ENCODE measurements around the gene TFAP2E. TPM values are rescaled to one million over a fixed set of nuclear protein-coding genes. Genes with fewer than 3 reads are reported as not detected.

TFAP2E gene
- total RNA-seq, 1 experiment from 2014 or later: 3.2 TPM

DNA sequence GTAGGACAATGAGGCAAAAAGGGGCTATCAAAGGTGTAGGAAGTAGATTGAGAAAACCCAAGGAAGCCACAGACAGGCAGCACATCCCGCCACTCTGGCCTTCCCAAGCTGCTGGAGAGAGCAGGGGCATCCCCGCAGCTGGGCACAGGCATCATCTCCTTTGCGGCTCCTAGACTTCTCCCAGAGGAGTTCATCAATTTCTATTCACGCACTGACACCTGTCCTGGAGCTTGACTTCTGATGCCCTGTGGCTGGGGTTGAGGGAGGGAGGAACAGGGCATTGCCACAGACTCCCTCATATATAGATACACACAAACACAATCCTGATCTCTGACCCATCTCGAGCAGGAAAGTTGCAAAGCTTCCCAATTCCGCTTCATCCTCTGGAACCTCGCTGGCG lies 1.9 kb upstream of the TFAP2E start:
- intact Hi-C loops (cut with micrococcal nuclease; ENCODE audit: unreplicated experiment): no loop called here
- TF ChIP-seq TCF7L2 (IDR thresholded peaks at IDR 0.05; ENCODE audit: low read depth, low read length) (no peak), POLR2AphosphoS5 (IDR thresholded peaks at IDR 0.05; ENCODE audit: low read depth, low read length) (no peak), SIN3A (IDR thresholded peaks at IDR 0.05; ENCODE audit: borderline replicate concordance, insufficient read depth, low read depth, low read length) (no peak)
- TF ChIP-seq, protein P1, sequence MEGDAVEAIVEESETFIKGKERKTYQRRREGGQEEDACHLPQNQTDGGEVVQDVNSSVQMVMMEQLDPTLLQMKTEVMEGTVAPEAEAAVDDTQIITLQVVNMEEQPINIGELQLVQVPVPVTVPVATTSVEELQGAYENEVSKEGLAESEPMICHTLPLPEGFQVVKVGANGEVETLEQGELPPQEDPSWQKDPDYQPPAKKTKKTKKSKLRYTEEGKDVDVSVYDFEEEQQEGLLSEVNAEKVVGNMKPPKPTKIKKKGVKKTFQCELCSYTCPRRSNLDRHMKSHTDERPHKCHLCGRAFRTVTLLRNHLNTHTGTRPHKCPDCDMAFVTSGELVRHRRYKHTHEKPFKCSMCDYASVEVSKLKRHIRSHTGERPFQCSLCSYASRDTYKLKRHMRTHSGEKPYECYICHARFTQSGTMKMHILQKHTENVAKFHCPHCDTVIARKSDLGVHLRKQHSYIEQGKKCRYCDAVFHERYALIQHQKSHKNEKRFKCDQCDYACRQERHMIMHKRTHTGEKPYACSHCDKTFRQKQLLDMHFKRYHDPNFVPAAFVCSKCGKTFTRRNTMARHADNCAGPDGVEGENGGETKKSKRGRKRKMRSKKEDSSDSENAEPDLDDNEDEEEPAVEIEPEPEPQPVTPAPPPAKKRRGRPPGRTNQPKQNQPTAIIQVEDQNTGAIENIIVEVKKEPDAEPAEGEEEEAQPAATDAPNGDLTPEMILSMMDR (IDR thresholded peaks at IDR 0.05): no peak
- TF ChIP-seq, protein P2, sequence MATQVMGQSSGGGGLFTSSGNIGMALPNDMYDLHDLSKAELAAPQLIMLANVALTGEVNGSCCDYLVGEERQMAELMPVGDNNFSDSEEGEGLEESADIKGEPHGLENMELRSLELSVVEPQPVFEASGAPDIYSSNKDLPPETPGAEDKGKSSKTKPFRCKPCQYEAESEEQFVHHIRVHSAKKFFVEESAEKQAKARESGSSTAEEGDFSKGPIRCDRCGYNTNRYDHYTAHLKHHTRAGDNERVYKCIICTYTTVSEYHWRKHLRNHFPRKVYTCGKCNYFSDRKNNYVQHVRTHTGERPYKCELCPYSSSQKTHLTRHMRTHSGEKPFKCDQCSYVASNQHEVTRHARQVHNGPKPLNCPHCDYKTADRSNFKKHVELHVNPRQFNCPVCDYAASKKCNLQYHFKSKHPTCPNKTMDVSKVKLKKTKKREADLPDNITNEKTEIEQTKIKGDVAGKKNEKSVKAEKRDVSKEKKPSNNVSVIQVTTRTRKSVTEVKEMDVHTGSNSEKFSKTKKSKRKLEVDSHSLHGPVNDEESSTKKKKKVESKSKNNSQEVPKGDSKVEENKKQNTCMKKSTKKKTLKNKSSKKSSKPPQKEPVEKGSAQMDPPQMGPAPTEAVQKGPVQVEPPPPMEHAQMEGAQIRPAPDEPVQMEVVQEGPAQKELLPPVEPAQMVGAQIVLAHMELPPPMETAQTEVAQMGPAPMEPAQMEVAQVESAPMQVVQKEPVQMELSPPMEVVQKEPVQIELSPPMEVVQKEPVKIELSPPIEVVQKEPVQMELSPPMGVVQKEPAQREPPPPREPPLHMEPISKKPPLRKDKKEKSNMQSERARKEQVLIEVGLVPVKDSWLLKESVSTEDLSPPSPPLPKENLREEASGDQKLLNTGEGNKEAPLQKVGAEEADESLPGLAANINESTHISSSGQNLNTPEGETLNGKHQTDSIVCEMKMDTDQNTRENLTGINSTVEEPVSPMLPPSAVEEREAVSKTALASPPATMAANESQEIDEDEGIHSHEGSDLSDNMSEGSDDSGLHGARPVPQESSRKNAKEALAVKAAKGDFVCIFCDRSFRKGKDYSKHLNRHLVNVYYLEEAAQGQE (IDR thresholded peaks at IDR 0.05; ENCODE audit: insufficient read depth in 1 of 2, low read depth in 2 of 2, low read length in 1 of 2): no peak
- Histone ChIP-seq H3K27me3 (ENCODE audit: control insufficient read depth, insufficient read depth, low read length) (no peaks in the 10 kb centered on the region), H3K4me3 (ENCODE audit: low read depth in 2 of 2, low read length in 2 of 2) (no peak overlapping the region), H3K9me3 (ENCODE audit: control insufficient read depth, insufficient read depth, low read depth, low read length) (no peaks in the 10 kb centered on the region), H3K4me1 (ENCODE audit: control insufficient read depth, insufficient read depth, low read length) (peaks cover 4% of the 10 kb centered on the region), H3K27ac (ENCODE audit: low read length) (no peak overlapping the region), H3K36me3 (ENCODE audit: control insufficient read depth, insufficient read depth, low read length) (no peaks in the 10 kb centered on the region)
- ChIA-PET POLR2A (no interaction called here), CTCF (interaction anchor here (0.6 to 0.7 kb wide), 2 partner anchors 120 to 203 kb away, joined by 4 to 13 read pairs; no protein-coding TSS in a partner anchor)
- BruUV-seq (replicated peaks): no TSS peak
- in situ Hi-C loops (cut with HindIII; ENCODE audit: low pct_unique_long_range_greater_than_20kb, low sequenced_read_pairs): no loop called here
- ATAC-seq: no peak
- DNase-seq (ENCODE audit: low read depth, low spot score): no peak

DNA sequence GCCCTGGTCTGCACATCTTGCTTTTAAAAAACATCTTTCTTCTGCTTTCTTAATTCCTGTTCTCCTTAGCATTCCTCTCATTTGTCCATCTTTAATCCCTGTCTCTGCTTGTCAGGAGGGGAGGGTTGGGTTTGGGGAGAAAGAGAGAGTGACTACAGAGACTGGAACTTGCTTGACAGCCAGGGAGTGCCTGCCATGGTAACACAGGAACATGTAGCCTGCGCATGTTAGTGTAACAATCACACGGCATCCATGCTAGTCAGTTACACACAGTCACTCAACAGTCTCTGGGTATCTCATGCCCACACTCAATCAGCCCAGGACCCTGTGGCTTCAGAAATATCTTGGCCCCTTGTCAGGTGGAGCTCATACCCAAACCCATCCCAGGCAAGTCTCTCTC lies 818 bp upstream of the TFAP2E start:
- no peaks in the 10 kb centered on the region for H3K9me3 ChIP-seq (ENCODE audit: control insufficient read depth, insufficient read depth, low read depth, low read length)
- no peak overlapping the region for H3K4me3 ChIP-seq (ENCODE audit: low read depth in 2 of 2, low read length in 2 of 2)
- TF ChIP-seq, protein P1 (IDR thresholded peaks at IDR 0.05): no peak
- TF ChIP-seq SIN3A (IDR thresholded peaks at IDR 0.05; ENCODE audit: borderline replicate concordance, insufficient read depth, low read depth, low read length): no peak
- no peak for TF ChIP-seq TCF7L2 (IDR thresholded peaks at IDR 0.05; ENCODE audit: low read depth, low read length)
- TF ChIP-seq POLR2AphosphoS5 (IDR thresholded peaks at IDR 0.05; ENCODE audit: low read depth, low read length): no peak
- TF ChIP-seq, protein P2 (IDR thresholded peaks at IDR 0.05; ENCODE audit: insufficient read depth in 1 of 2, low read depth in 2 of 2, low read length in 1 of 2): no peak
- intact Hi-C loops (cut with micrococcal nuclease; ENCODE audit: unreplicated experiment): no loop called here
- no peaks in the 10 kb centered on the region for H3K27me3 ChIP-seq (ENCODE audit: control insufficient read depth, insufficient read depth, low read length)
- DNase-seq (ENCODE audit: low read depth, low spot score): no peak
- no peak for ATAC-seq
- H3K36me3 ChIP-seq (ENCODE audit: control insufficient read depth, insufficient read depth, low read length): no peaks in the 10 kb centered on the region
- BruUV-seq (replicated peaks): no TSS peak
- H3K27ac ChIP-seq (ENCODE audit: low read length): no peak overlapping the region
- in situ Hi-C loops (cut with HindIII; ENCODE audit: low pct_unique_long_range_greater_than_20kb, low sequenced_read_pairs): no loop called here
- H3K4me1 ChIP-seq (ENCODE audit: control insufficient read depth, insufficient read depth, low read length): peaks cover 4% of the 10 kb centered on the region
- CTCF ChIA-PET: interaction anchor here (1.2 kb wide), 1 partner anchor 8 kb away, joined by 4 read pairs; no protein-coding TSS in a partner anchor
- POLR2A ChIA-PET: interaction anchor here (0.5 kb wide), 1 partner anchor 378 kb away, joined by 5 read pairs; no protein-coding TSS in a partner anchor
